NCI-H2227 treated with DMSO at 0.1 percent for 48 hours (cell line): ENCODE measurements around the gene ETV2.
"Not testable (repeated sequence)": the region's sequence is repeated elsewhere in the genome, so short reads cannot be mapped to it uniquely, and the experiment has no call there.

Source experiments
- DNase-seq: peaks from one replicate; lab custom pipeline; 2025; lab: John Stamatoyannopoulos, UW

ETV2 gene, protein sequence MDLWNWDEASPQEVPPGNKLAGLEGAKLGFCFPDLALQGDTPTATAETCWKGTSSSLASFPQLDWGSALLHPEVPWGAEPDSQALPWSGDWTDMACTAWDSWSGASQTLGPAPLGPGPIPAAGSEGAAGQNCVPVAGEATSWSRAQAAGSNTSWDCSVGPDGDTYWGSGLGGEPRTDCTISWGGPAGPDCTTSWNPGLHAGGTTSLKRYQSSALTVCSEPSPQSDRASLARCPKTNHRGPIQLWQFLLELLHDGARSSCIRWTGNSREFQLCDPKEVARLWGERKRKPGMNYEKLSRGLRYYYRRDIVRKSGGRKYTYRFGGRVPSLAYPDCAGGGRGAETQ

DNA sequence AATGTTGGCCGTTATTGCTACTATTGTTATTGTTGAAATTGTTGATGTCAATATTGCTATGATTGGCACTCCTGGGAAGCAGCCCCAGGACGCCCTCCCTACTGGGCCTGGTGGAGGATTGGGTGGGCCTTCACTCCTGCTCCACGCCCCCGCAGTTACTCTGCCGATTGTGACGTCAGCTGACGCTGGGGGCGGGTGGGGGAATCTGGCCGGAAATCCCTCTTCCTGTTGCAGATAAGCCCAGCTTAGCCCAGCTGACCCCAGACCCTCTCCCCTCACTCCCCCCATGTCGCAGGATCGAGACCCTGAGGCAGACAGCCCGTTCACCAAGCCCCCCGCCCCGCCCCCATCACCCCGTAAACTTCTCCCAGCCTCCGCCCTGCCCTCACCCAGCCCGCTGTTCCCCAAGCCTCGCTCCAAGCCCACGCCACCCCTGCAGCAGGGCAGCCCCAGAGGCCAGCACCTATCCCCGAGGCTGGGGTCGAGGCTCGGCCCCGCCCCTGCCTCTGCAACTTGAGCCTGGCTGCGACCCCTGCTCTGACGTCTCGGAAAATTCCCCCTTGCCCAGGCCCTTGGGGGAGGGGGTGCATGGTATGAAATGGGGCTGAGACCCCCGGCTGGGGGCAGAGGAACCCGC lies at the start of gene ETV2:
Gene ETV2 (plus strand): TSS at position 231 of the 637 bp plus-strand sequence. CDS start 716 bp downstream, outside the sequence.
- no peak for DNase-seq

DNA sequence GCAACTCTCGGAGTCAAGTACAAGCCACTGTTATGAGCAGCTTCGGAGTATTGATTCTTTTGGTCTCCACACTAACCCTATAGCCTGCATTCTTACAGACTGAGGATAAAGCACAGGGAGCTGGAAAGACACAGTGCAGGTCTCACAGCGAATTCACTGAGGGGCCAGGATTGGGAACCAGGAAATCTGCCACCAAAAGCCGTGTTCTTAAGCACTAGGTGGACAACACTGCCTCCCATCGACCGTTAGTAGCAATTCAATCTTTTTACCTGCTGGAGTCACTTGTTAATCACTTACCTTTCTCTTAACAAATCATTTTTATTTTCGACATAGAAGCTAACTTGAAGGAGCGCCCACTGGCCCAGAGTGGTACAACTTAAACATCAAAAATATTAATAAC lies 49.3 kb upstream of the ETV2 start:
- peak; percentile 42 for DNase-seq

DNA sequence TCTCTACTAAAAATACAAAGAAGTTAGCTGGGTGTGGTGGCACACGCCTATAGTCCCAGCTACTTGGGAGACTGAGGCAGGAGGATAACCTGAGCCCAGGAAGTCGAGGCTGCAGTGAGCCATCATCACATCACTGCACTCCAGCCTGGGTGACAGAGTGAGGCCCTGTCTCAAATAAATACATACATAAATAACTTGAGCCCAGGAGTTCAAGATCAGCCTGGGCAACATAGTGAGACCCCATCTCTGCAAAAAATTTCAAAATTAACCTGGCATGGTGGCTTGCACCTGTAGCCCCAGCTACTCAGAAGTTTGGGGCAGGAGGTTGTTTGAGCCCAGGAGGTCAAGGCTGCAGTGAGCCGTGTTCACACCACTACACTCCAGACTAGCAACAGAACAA lies 46.5 kb upstream of the ETV2 start:
- not testable (repeated sequence) for DNase-seq

DNA sequence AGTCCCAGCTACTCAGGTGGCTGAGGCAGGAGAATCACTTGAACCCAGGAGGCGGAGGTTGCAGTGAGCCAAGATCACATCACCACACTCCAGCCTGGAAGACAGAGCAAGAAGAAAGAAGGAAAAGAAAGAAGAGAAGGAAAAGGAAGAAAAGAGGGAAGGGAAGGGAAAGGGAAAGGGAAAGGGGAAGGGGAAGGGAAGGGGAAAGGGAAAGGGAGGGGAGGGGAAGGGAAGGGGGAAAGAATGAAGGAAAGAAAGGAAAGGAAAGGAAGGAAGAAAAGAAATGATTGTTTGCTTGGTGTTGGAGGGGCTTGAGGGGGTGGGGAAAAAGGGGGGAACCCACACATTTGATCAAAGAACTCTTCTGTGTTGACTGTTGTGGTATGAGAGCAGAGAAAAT lies 45.6 kb upstream of the ETV2 start:
- DNase-seq, result no peak

DNA sequence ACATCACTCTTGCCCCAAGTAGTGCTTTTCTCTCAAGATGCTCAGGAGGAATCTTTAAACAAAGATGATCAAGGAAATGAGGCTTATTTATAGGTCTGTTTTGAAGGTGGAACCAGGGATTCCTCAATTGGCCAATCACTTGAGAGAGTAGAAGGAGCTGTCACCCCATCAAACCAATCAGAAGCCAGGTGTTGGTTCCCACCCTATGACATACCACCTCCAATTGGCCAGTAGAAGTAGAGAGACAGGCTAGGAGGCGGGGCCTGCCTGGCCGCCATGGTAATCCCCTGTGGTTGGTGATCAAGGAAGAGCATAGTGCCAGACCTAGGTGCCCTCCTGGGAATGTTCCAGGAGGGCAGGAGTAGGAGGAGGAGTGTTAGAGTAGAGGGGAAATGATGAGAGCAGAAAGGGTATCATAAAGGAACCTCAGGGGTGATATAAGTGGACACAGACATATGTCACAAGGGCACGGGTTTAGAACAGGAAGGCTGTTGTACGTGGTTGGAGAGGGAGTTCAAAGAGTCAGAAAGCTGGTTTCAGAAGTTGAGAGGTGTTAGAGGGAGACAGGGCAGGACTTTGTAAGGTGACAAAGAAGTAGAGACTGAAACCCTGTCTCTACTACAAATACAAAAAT lies 45.1 kb upstream of the ETV2 start:
- no peak for DNase-seq

DNA sequence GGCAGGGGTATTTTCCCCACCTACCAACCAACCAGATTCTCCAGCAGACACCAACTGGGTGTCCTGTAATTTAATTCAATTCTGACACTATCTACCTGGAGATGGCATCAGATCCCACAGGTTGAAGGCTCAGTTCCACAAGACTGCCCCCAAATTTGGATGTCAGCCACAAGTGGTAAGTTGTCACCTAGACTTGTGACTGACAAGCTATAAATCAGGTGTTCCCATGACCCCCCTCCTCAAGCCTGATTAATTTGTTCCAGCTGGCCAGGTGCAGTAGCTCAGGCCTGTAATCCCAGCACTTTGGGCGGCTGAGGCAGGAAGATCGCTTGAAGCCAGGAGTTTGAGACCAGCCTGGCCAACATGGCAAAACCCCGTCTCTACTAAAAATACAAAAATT lies 39.6 kb upstream of the ETV2 start:
- no peak for DNase-seq

DNA sequence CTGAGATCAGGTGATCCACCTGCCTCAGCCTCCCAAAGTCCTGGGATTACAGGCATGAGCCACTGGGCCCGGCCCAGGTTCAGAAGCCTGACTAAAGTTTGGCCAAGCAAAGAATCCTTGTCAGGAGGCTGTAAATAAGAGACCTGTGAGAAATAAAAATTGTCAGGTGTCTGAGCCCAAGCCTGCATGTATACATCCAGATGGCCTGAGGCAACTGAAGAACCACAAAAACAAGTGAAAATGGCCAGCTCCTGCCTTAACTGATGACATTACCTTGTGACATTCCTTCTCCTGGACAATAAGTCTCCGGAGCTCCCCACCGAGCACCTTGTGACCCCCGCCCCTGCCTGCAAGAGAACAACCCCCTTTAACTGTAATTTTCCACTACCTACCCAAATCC lies 37.1 kb upstream of the ETV2 start:
- not testable (repeated sequence) for DNase-seq

DNA sequence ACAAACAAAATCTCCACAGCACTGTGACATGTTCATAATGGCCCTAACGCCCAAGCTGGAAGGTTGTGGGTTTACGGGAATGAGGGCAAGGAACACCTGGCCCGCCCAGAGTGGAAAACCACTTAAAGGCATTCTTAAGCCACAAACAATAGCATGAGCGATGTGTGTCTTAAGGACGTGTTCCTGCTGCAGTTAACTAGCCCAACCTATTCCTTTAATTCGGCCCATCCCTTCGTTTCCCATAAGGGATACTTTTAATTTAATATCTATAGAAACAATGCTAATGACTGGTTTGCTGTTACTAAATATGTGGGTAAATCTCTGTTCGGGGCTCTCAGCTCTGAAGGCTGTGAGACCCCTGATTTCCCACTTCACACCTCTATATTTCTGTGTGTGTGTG lies 34.4 kb upstream of the ETV2 start:
- not testable (repeated sequence) for DNase-seq

DNA sequence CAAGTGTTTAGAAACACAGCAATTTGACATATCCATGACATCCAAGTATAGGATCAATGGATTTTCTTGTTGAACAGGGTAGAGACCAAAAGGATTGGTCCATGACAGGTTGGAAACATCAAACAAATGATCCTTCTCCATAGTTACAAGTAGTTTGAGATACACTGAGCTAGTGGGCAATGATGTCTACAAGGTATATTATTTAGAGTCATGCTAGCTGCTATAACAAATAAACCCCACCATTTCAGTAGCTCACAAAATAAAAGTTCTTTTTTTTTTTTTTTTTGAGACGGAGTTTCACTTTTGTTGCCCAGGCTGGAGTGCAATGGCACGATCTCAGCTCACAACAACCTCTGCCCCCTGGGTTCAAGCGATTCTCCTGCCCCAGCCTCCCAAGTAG lies 33.9 kb upstream of the ETV2 start:
- DNase-seq, result no peak

DNA sequence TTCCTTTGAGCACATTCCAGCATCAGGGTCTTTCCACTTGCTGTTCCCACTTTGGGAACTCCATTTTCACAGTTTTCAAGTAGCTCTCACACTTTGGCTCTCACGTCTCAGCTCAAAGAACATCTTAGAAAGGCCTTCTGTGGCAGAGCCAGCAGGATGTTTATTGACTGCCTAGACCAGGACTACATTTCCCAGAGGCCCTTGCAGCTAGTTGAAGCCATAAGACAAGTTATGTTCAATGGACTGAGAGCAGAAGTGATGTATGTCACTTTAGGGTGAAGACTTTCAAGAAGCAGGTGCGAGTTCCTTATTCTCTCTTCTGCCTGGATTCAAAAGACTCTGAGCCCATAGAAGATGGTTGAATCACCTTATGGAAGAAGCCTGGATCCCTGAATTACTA lies 33.3 kb upstream of the ETV2 start:
- no peak for DNase-seq

DNA sequence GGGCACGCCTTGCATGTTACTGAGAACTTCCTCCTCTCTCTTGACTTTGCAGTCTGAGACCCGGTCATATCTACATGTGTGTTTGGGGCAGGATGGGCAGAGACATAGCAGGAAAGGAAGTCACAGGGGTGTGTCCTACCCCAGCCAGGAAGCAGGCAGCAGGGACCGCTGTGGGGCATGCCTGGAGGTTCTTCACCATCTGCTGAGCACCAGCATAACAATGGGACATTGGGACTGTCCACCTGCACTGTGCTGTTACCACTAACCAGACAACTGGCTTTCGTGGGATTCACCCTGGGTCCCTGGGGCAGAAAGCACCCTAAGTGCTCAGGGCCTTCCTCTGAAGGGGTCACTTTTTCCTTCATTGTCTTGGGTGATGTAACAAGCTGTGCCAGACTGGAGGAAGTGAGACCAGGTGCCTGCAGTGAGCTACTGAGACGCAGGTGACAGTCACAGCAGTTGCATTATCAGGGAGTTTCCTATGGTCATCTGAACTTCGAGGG lies 31.6 kb upstream of the ETV2 start:
- no peak for DNase-seq

DNA sequence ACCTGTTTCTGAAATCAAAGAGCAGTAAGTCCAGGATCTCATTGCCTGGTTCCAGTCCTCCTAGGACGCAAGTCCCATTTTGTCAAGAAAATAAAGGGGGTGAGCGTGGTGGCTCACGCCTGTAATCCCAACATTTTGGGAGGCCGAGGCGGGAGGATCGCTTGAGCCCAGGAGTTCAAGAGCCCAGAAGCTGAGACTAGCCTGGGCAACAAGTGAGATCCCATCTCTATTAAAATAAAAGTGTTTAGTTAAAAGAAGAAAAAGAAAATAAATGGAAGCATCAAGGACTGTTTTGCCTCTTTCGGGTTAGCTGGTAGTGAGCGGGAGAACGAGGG lies 29.4 kb upstream of the ETV2 start:
- DNase-seq, result no peak

DNA sequence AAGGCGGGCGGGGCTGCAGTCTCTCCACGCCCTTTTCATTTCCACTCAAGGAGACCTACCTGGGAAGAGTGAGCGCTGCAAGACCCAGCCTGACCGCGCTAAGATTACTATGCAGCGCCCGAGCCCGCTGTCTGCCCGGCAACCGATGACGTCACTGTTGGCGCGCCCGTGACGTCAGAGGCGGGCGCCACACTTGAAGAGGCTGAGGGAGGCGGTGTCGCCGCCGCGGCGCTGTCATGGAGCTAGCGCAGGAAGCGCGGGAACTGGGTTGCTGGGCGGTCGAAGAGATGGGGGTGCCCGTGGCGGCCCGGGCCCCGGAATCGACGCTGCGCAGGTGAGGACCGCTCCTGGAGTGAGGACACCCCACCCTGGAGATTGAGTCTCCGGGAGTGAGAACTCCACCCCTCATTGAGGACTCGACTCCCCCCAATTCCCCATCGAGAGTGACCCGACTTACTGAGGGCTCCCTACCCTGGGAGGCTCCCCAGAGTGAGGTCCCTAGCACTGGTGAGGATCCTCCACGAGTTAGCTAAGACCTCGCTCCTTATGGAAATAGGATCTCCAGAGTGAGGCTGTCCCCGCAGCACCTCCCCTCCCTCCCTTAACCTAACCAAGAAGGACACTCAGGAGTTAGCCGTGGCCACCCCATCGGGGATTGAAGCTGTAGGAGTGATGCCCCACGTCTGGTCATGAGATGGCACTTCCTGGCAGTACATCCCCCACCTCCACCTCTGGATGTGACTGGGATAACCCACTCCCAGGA lies 28.8 kb upstream of the ETV2 start, which contains the start of gene HAUS5:
Gene HAUS5 (plus strand): TSS at position 177 of the 763 bp plus-strand sequence. CDS start 60 bp downstream, at position 237.
- DNase-seq, result peak; percentile 100

DNA sequence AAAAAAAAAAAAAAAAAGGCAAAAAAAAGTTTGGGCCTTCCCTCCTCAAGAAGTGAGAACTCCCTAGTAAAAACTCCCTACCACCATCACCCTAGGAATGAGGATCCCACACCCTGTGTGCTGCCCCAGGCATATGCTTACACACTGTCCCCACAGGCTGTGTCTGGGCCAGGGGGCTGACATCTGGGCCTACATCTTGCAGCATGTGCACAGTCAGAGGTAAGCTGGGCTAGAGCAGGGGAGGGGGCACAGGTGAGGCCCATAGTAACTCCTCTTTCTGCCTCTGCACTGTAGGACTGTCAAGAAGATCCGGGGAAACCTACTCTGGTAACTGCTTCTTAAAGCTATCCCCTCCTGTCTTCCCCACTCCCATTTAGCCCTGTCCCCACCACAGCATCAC lies 28.0 kb upstream of the ETV2 start:
- no peak for DNase-seq

DNA sequence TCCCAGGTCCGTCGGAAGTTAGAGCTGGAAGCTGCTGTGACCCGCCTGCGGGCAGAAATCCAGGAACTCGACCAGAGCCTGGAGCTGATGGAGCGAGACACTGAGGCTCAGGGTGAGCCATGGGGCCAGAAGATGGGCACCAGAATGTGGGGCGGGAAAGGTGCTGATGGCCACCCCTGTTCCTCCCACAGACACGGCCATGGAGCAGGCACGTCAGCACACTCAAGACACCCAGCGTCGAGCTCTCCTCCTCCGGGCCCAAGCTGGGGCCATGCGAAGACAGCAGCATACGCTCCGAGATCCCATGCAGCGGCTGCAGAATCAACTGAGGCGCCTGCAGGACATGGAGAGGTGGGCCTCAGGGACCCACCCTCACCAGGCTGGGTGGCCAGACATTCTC lies 26.5 kb upstream of the ETV2 start:
- no peak for DNase-seq

DNA sequence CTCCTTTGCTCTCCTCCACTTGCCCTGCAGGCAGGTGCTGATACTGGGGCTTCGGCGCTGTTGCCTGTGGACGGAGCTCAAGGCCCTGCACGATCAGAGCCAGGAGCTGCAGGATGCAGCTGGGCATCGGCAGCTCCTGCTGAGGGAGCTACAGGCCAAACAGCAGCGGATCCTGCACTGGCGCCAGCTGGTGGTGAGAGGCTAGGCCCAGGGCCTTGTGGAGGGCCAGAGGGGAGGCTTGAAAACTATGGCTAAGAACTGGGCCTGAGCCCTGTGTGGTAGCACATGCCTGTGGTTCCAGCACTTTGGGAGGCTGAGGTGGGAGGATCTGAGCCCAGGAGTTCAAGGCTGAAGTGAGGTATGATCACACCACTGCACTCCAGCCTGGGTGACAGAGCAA lies 22.7 kb upstream of the ETV2 start:
- DNase-seq, result no peak

DNA sequence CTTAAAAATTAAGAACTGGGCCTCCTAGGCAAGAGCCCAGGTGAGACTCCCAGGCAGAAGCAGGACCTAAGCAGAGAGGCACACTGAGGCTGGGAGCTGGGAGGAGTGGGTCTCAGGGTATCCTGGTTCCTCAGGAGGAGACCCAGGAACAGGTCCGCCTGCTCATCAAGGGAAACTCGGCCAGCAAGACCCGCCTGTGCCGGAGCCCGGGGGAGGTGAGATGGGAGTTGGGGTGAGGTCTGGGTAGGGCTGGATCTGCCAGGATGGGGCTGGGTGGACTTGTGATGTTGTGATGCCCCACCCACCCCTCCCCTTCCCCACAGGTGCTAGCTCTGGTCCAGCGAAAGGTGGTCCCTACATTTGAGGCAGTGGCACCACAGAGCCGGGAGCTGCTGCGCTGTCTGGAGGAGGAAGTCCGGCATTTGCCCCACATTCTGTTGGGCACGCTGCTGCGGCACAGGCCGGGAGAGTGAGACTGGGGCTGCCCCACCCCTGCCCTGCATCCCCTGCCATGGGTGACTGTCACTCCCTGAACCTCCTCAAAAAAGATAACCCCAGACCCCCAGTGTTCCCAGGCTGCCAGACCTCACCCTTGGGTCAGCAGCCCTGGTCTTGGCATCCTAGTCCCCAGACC lies 22.1 kb upstream of the ETV2 start:
- DNase-seq, result no peak

DNA sequence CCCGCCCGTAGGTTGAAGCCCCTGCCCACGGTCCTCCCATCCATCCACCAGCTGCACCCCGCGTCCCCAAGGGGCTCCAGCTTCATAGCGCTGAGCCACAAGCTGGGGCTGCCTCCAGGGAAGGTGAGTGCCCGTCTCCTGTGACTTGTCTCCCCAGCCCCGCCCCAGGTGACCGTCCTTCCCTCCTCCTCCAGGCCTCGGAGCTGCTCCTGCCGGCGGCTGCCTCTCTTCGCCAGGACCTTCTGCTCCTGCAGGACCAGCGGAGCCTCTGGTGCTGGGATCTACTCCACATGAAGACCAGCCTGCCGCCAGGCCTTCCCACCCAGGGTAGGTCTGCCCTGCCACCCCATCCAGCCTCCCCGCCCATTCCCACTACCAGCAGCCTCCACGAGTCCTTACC lies 21.5 kb upstream of the ETV2 start:
- no peak for DNase-seq

DNA sequence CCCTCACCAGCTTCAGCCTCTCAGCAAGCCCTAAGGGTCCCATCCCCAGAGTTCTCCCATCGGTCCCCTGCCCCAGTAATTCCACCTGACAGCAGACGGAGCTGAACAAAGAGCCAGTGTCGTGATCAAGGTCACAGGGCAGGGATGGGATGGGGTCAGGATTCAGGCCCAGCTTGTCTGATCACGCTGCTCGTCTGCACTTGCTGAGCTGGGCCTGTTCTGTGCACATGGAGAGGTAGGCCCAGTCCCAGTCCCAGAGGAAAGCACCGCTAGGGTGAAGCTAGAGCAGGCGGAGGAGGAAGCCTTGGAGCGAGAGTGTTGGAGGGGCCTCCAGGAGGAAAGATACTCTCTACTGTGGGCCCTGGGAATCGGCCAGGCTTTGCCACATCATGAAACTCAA lies 19.8 kb upstream of the ETV2 start:
- no peak for DNase-seq

DNA sequence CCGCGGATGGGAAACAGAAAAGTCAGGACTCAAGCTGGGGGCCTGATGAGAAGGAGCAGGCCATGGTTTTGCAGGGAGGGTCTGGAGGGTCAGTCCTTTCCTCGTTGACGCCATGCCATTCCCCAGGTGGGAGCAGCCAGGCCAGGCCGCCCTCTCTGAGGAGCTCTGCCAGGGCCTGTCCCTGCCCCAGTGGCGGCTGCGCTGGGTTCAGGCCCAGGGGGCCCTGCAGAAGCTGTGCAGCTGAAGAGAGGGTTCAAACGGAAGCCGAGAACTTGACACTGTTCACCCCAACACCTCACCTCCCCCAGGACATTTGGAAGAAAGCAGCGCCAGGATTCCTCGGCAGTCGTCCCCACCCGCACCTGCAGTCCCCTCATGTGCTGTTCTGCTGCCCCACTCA lies 18.8 kb upstream of the ETV2 start:
- no peak for DNase-seq

DNA sequence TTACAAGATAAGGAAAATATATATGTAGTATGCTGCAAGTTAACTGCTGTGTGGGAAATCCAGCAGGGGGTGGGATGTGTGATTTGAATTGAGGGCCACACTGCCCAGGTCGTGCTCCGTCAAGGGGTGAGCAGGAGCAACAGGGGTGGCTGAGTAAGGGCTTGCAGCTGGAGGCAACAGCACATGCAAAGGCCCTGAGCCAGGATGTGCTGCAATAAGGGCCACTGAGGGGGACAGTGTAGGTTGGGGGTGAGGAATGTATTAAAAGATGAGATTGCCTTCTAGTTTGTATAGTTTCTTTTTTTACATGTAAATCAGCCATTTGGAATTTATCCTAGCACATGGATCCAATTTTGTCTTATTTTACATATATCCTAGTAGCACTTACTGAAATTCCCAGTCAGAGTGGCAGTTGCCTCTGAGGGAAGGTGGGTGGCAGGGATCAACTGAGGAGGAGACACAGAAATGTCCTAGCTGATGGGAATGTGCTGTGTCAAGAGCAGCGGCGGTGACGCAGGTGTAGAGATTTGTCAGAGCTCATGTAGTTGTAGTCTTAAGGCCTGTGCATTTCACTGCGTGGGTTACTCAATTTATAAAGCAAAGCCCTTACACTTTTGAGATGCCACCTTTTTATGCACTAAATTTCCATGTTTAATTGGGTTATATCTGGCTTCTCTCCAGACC lies 18.1 kb upstream of the ETV2 start:
- no peak for DNase-seq

DNA sequence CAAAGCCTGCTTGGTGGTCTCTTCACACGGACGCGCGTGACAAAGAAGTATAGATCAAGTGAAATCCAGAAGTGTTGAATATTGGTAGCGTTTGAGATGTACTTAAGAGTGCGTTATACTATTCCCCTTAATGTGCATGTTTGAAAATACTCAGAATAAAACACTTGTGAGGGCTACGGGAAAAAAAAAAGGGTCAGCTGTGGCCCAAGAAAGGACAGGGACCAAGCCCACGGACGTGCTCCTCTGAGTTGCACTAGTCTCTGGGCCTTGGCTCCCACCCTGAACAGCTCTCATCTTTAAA lies 13.3 kb upstream of the ETV2 start:
- DNase-seq, result no peak
